ENCODE data around the gene FILIP1L.

FILIP1L gene

DNA sequence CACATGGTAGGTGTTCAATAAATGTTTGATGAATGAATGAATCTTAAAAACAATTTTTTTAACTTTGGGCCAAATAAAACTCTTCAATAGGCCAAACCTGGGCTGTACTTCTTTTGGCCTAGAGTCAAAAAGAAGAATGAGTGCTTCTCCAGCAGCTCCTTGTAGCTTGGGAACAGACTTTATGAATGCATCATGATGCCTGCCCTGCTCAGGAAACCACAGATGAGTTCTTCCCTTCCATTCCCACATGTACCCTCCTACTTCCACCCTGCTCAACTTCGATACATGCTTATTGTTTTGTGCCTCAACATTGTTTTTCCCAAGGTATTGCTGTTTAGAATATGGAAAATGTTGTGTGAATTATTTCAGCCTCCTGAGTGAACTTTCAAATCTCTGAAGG lies 87.0 kb downstream of the FILIP1L start:
- Histone ChIP-seq H3K9me3 (no peaks in the 10 kb centered on the region), H3K4me3 (ENCODE audit: low read depth, low read length) (no peak overlapping the region), H3K36me3 (no peaks in the 10 kb centered on the region; the same call in 1 of the 2 replicates), H3K4me1 (peaks cover 11% of the 10 kb centered on the region), H3K27me3 (no peaks in the 10 kb centered on the region)
- no peak for DNase-seq
- TF ChIP-seq, protein P1, sequence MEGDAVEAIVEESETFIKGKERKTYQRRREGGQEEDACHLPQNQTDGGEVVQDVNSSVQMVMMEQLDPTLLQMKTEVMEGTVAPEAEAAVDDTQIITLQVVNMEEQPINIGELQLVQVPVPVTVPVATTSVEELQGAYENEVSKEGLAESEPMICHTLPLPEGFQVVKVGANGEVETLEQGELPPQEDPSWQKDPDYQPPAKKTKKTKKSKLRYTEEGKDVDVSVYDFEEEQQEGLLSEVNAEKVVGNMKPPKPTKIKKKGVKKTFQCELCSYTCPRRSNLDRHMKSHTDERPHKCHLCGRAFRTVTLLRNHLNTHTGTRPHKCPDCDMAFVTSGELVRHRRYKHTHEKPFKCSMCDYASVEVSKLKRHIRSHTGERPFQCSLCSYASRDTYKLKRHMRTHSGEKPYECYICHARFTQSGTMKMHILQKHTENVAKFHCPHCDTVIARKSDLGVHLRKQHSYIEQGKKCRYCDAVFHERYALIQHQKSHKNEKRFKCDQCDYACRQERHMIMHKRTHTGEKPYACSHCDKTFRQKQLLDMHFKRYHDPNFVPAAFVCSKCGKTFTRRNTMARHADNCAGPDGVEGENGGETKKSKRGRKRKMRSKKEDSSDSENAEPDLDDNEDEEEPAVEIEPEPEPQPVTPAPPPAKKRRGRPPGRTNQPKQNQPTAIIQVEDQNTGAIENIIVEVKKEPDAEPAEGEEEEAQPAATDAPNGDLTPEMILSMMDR (IDR thresholded peaks at IDR 0.05; ENCODE audit: low read depth, low read length): no peak

DNA sequence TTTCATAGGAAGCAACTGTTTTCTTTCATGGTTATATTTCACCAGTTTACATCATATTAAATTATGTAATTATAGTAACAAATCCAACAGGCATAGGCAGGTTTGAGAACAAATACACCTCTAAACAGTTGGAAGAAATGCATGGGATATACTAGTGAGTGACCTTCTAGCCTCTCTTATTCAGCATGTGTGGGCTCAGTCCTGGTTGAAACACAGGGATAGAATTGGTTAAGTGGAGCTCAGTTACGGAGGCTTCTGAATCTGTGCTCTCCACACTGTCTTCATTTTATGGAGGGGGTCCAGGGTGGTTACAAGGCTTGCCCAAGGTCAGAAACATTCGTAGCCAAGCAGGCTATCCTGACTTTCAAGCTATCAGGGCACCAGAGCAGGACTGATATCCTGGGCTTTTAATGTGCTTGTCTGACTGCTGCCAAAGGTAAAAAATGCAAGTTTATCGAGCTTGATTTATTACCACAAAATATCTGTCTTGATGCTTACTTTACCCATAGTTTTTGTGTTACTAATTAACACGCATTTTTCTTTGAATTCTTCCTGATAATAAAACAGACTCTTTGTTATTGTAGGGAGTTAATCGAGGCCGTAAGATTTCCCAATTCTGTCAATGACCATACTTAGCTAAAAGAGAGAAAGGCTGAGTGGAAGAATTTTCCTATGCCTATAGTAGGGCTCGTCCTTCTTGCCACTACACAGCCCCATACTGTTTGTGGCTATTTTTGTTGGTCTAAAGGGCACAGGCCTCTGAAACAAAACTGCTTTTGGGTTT lies 89.6 kb downstream of the FILIP1L start:
- H3K4me3 ChIP-seq (ENCODE audit: low read depth, low read length): no peak overlapping the region
- TF ChIP-seq, protein P1 (IDR thresholded peaks at IDR 0.05; ENCODE audit: low read depth, low read length): no peak
- H3K4me1 ChIP-seq: peaks cover 6% of the 10 kb centered on the region; the same call in 1 of the 2 replicates
- no peaks in the 10 kb centered on the region for H3K27me3 ChIP-seq
- no peaks in the 10 kb centered on the region; the same call in 1 of the 2 replicates for H3K36me3 ChIP-seq
- DNase-seq: no peak
- H3K9me3 ChIP-seq: no peaks in the 10 kb centered on the region

DNA sequence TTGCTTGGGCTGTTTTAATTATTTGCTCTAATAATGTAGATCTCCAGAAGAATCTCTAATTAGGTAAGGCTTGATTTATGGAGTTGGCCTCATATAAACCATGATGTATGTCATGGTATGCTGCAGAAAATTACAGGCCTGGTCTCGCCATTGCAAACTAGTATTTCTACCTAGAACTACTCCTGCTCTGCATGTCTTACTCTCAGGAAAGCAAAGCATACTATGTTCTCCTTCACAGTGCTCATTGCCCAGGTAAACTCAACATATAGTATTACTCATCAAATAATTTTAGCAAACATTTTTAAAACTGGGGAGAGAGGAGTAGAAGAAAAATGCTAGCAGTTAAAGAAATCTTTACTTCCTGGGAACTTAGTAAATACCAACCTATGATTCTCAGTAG lies 90.7 kb downstream of the FILIP1L start:
- no peaks in the 10 kb centered on the region for H3K27me3 ChIP-seq
- TF ChIP-seq, protein P1 (IDR thresholded peaks at IDR 0.05; ENCODE audit: low read depth, low read length): no peak
- DNase-seq: no peak
- H3K9me3 ChIP-seq: no peaks in the 10 kb centered on the region
- H3K36me3 ChIP-seq: no peaks in the 10 kb centered on the region; the same call in 1 of the 2 replicates
- H3K4me1 ChIP-seq: peaks cover 6% of the 10 kb centered on the region; the same call in 1 of the 2 replicates
- H3K4me3 ChIP-seq (ENCODE audit: low read depth, low read length): no peak overlapping the region

DNA sequence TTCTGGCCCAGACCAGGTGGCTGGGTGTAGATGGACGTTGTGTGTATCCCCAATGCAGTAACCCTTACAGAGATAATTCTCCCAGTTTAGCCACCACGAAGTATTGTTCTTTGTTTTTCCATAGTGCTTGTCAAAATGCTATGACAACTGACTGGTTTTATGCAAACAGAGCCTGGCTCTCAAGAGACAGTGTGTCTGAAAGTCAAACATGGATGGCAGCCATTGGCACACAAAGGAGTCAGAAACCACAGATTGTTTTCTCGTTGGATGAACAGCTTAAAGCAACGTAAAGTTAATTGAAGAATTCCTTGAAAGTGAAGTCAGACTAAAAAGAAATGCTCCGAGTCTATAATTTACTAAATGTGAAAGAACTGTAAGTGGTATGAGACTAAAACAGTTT lies 91.2 kb downstream of the FILIP1L start:
- no peaks in the 10 kb centered on the region for H3K9me3 ChIP-seq
- no peaks in the 10 kb centered on the region for H3K27me3 ChIP-seq
- no peak for DNase-seq
- H3K4me3 ChIP-seq (ENCODE audit: low read depth, low read length): no peak overlapping the region
- TF ChIP-seq, protein P1 (IDR thresholded peaks at IDR 0.05; ENCODE audit: low read depth, low read length): no peak
- H3K36me3 ChIP-seq: no peaks in the 10 kb centered on the region; the same call in 1 of the 2 replicates
- H3K4me1 ChIP-seq: peaks cover 6% of the 10 kb centered on the region; the same call in 1 of the 2 replicates

DNA sequence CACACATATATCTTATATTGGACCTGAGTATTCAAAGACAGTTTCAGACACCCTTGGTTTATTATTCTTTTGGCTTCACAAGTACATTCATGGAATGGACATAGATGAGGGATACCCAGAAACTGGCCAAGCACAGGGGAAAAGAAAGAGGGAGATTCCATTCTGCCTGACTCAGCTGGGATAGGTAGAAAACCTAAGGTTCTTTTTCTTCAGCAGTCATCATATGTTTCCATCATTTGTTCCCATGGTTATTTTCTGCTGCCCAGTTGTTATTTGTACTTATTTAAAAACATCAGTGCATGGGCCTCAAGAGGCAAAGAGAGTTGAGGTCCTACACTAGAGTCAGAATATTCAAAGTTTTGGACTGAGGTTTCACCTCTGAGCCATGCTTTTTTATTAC lies 91.8 kb downstream of the FILIP1L start:
- H3K36me3 ChIP-seq: no peaks in the 10 kb centered on the region; the same call in 1 of the 2 replicates
- H3K4me1 ChIP-seq: peaks cover 6% of the 10 kb centered on the region; the same call in 1 of the 2 replicates
- no peaks in the 10 kb centered on the region for H3K27me3 ChIP-seq
- H3K4me3 ChIP-seq (ENCODE audit: low read depth, low read length): no peak overlapping the region
- no peak for DNase-seq
- TF ChIP-seq, protein P1 (IDR thresholded peaks at IDR 0.05; ENCODE audit: low read depth, low read length): no peak
- no peaks in the 10 kb centered on the region for H3K9me3 ChIP-seq

Data from BE2C (cell line).